ENCODE measurements around the gene GMPR2. TPM values are rescaled to one million over a fixed set of nuclear protein-coding genes. Genes with fewer than 3 reads are reported as not detected.
A peak's percentile ranks its signal among the peaks of the same experiment; 100 is the strongest.

Gene GMPR2
- total and polyA plus RNA-seq, 2 of the 13 experiments (the other 11 are each of a cell fraction or from before 2014, with no cell fraction given) = 210 to 273 TPM

- peak; percentile 98 for TF ChIP-seq ZNF276 (CRISPR knock-in tag; IDR thresholded peaks at IDR 0.05; ENCODE audit: low read depth)
- peak; percentile 85 for TF ChIP-seq ZNF362 (CRISPR knock-in tag; IDR thresholded peaks at IDR 0.05; ENCODE audit: borderline replicate concordance)
- 0 out of 2 replicates have a peak, but pooled peaks have one; percentile 0 for TF ChIP-seq IRF1 (CRISPR knock-in tag; IDR thresholded peaks at IDR 0.05; ENCODE audit: low read depth)
- peak; percentile 95 for TF ChIP-seq PATZ1 (CRISPR knock-in tag; IDR thresholded peaks at IDR 0.05)
- peak; percentile 99 for TF ChIP-seq BCL3 (CRISPR knock-in tag; IDR thresholded peaks at IDR 0.05)
- 0 out of 2 replicates have a peak, but pooled peaks have one; percentile 41 for TF ChIP-seq ZNF7 (CRISPR knock-in tag; IDR thresholded peaks at IDR 0.05)
- peak; percentile 28 for TF ChIP-seq FOXM1 (CRISPR knock-in tag; IDR thresholded peaks at IDR 0.05)
- peak; percentile 98 for TF ChIP-seq NFKBIZ (CRISPR knock-in tag; IDR thresholded peaks at IDR 0.05)
- peak; percentile 98 for TF ChIP-seq ZNF430 (CRISPR knock-in tag; IDR thresholded peaks at IDR 0.05)
- TF ChIP-seq ZNF343 (CRISPR knock-in tag; IDR thresholded peaks at IDR 0.05) = peak; percentile 100
- no peak for TF ChIP-seq AHDC1 (CRISPR knock-in tag; IDR thresholded peaks at IDR 0.05; ENCODE audit: borderline replicate concordance)
- TF ChIP-seq ZSCAN9 (CRISPR knock-in tag; IDR thresholded peaks at IDR 0.05; ENCODE audit: borderline replicate concordance) = peak; percentile 96
- TF ChIP-seq ZNF431 (CRISPR knock-in tag; IDR thresholded peaks at IDR 0.05; ENCODE audit: borderline replicate concordance, low read depth) = no peak
- peak; percentile 78 for TF ChIP-seq FOXO1 (CRISPR knock-in tag; IDR thresholded peaks at IDR 0.05)
- no peak for TF ChIP-seq TCF7L2 (IDR thresholded peaks at IDR 0.05; ENCODE audit: low read depth, low read length)
These were observed 37.3 kb upstream of the GMPR2 start, which contains the start of gene TM9SF1 (continued) for GRCh38 chr14:24195186-24196070.
